T-cell (primary cell): Measurements from ENCODE around the gene GNG8. TPM values are rescaled to one million over a fixed set of nuclear protein-coding genes. Genes with fewer than 3 reads are reported as not detected.

Experiments used
- ATAC-seq, 4 experiments: fragments of 200-7000 bp in 3 of 4; fragments of 150-1000 bp in 1 of 4; cut with Tn5 transposase; replicated peaks in 1 of 4; 1 replicate in 3 of 4; 2 replicates in 1 of 4; pipeline ENCODE4 v1.10.0; 2021; ENCODE audit warnings: moderate library complexity in 3 of 4, mild to moderate bottlenecking in 2 of 4, moderate number of reproducible peaks in 1 of 4
- CTCF ChIA-PET, 2 donors: fragments of 300-600 bp; sonication (Branson Sonifier 250); formaldehyde crosslinking; loops; one replicate each; lab custom pipeline; 2022; ENCODE audit warnings: antibody characterized with exemption in 2 of 2; lab: Charles Lee
- POLR2A ChIA-PET, 2 donors: fragments of 300-600 bp; sonication (Branson Sonifier 250); formaldehyde crosslinking; loops; one replicate each; lab custom pipeline; 2022; ENCODE audit warnings: antibody characterized with exemption in 2 of 2; lab: Charles Lee
- DNase-seq, 35 experiments: peaks; one replicate each; pipeline versions ENCODE4 v3.0.0 to v3.0.0-alpha.2; 2013 to 2023
- H3K27ac ChIP-seq: one replicate; pipeline ENCODE4 v1.5.1; 2013; ENCODE audit warnings: low read length
- H3K27me3 ChIP-seq, 2 experiments: replicated peaks in 1 of 2; 1 replicate in 1 of 2; 2 replicates in 1 of 2; pipeline versions ENCODE4 v1.6.1 to v1.7.0; 2013; ENCODE audit warnings: low read length in 1 of 2, mixed read lengths in 1 of 2; ENCODE audit not compliant: control insufficient read depth in 2 of 2, insufficient read depth in 2 of 2; ENCODE audit errors: extremely low read depth in 1 of 2
- H3K36me3 ChIP-seq, 2 donors: 1 replicate in 1 of 2; 2 replicates in 1 of 2; pipeline versions ENCODE4 v1.6.1 to v1.7.0; 2013; ENCODE audit warnings: low read length in 1 of 2; ENCODE audit not compliant: control insufficient read depth in 2 of 2, insufficient read depth in 1 of 2; ENCODE audit errors: extremely low read depth in 1 of 2
- H3K4me1 ChIP-seq, 2 experiments: 1 replicate in 1 of 2; 2 replicates in 1 of 2; pipeline versions ENCODE4 v1.6.1 to v1.7.0; 2013; ENCODE audit warnings: low read length in 2 of 2, mixed read lengths in 1 of 2; ENCODE audit not compliant: insufficient read depth in 2 of 2, control insufficient read depth in 1 of 2; ENCODE audit errors: extremely low read depth in 1 of 2
- H3K4me3 ChIP-seq, 2 donors: 1 replicate in 1 of 2; 2 replicates in 1 of 2; pipeline versions ENCODE4 v1.5.1 to v1.7.0; 2013; ENCODE audit warnings: mild to moderate bottlenecking in 2 of 2, low read length in 1 of 2, moderate library complexity in 1 of 2; ENCODE audit not compliant: control insufficient read depth in 1 of 2; ENCODE audit errors: extremely low read depth in 1 of 2
- H3K9me3 ChIP-seq: 2 replicates; pipeline ENCODE4 v1.7.0; 2013
- H3K27ac Mint-ChIP-seq, 2 donors: one replicate each; pipeline ENCODE4 v1.8.0; 2020 to 2021; ENCODE audit warnings: mild to moderate bottlenecking in 2 of 2, mixed read lengths in 2 of 2
- H3K27me3 Mint-ChIP-seq, 2 donors: one replicate each; pipeline ENCODE4 v1.8.0; 2021 to 2022; ENCODE audit warnings: mixed read lengths in 2 of 2
- H3K36me3 Mint-ChIP-seq: one replicate; pipeline ENCODE4 v1.8.0; 2021; ENCODE audit warnings: mixed read lengths
- H3K4me1 Mint-ChIP-seq, 3 donors: one replicate each; pipeline ENCODE4 v1.8.0; 2020 to 2022; ENCODE audit warnings: mixed read lengths in 3 of 3, mild to moderate bottlenecking in 1 of 3
- H3K4me3 Mint-ChIP-seq, 3 donors: one replicate each; pipeline ENCODE4 v1.8.0; 2020 to 2022; ENCODE audit warnings: mild to moderate bottlenecking in 3 of 3, mixed read lengths in 3 of 3, moderate library complexity in 3 of 3
- H3K9me3 Mint-ChIP-seq, 3 donors: one replicate each; pipeline ENCODE4 v1.8.0; 2020 to 2022; ENCODE audit warnings: mixed read lengths in 3 of 3
- WGBS: methylation state at CpG from one replicate; pipeline ENCODE4 v1.1.5; 2013; ENCODE audit warnings: missing lambda C conversion rate; ENCODE audit not compliant: insufficient coverage; 5-methylcytosine and 5-hydroxymethylcytosine counted together
- total RNA-seq, 35 experiments: library from RNA in 6 of 35; stranded (reverse) in 6 of 35; fragments of 120-200 nt in 1 of 35; gene quantifications; one replicate each; pipeline versions ENCODE4 v1.2.1 to v1.2.4 and lab custom pipeline; 2013 to 2026

Gene GNG8
- total RNA-seq, 5 donors from 2014 or later (not counting 1 experiment from before 2014, with no cell fraction given), result 3.3 to 7.9 (median 3.6) TPM; not detected in 2

DNA sequence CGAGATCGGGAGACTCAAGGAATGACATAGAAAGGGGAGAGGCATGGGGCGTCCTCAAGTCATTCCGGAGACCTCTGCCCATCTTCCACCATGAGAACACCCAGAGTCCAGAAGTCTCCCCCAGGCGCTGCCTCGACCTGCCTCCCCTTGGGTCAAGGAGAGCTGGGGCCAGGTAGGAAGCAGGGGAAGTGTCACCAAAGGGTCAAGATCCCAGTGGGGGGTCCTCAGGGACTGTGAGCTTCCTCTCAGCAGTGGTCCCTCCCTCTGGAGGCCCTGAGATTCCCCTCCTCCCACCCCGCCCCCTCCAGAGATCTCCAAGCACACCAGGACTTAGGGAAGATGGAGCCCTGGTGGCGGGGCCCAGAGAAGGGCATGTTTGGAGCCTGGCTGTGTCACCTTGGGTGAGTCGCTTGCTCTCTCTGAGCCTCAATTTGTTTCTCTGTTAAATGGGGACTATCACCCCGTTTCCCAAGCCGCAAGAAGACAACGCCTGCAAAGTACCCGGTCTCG lies 24.1 kb upstream of the GNG8 start:
- H3K4me1 Mint-ChIP-seq, result peaks cover 18 to 27% (median 23%) of the 10 kb centered on the region in 3 donors
- H3K27ac Mint-ChIP-seq, result no peak overlapping the region
- ChIA-PET POLR2A (no interaction called here), CTCF (interaction anchor here in 1 of 2 donors (0.6 kb wide), 1 partner anchor 35 kb away, joined by 3 read pairs; the partner anchor contains the start of gene PTGIR)
- DNase-seq, result peak in 2 of 35 experiments; percentile 11 to 25
- H3K4me3 Mint-ChIP-seq, result peak overlapping the region; percentile 55 to 79 (median 62)
- Histone ChIP-seq H3K36me3 (no peaks in the 10 kb centered on the region), H3K4me1 (peaks cover 15 to 30% of the 10 kb centered on the region in 2 experiments), H3K9me3 (no peaks in the 10 kb centered on the region), H3K4me3 (peak overlapping the region; percentile 30 to 39), H3K27me3 (peaks cover 2 to 50% of the 10 kb centered on the region in 2 experiments), H3K27ac (no peak overlapping the region)
- H3K36me3 Mint-ChIP-seq, result no peaks in the 10 kb centered on the region
- WGBS, result 6% methylated on average over 3 of the region's 14 CpGs
- H3K9me3 Mint-ChIP-seq, result no peaks in the 10 kb centered on the region
- peaks cover 17 to 25% of the 10 kb centered on the region in 2 donors for H3K27me3 Mint-ChIP-seq
- no peak for ATAC-seq

DNA sequence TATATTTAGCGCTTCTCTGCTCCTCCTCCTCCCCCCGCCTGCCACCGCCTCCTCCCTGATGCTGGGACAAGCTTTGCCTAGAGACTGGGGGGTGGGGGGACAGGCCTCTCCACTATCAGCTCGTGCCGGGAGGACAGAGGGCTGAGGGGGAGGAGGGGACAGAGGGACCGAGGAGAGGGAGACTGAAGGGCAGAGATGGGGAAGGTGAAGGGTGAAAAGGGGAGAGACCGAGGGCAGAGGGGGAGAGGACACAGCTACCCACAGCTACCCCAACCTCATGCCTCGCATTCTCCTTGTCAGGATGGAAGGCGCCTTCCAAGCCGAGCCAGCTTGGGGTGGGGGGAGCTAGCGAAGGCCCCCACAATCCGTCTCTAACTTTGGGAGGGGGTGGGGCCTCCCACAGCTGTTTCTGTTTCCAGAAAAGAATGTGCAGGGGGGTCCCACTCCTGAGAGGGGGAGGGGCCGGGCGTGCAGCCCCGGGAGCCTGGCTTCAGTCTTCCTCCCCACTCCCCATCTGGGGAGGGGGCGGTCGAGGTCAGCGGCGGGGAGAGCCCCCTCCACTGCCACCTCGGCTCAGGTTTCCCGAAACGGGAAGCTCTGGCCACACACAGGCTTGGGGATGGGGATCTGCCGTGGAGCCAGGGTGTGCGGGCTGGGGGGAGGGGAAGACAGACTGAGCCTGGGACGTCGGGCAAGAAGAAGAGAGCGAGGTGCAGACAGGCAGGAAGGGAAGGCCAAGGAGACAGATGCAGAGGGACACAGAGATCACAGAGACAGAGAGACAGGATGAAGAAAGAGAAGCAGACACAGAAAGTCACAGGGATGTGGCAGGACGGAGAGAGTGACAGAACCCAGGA lies 23.4 kb upstream of the GNG8 start:
- H3K4me3 Mint-ChIP-seq, result peak overlapping the region; percentile 55 to 79 (median 62)
- H3K27ac Mint-ChIP-seq, result no peak overlapping the region

GRCh38 chr19:46656541-46656940 lies 20.5 kb upstream of the GNG8 start:
- H3K27me3 ChIP-seq, result peaks cover 2 to 78% of the 10 kb centered on the region in 2 experiments
- POLR2A ChIA-PET, result interaction anchor here in 1 of 2 donors (0.5 kb wide), 1 partner anchor 1642 kb away, joined by 11 read pairs; no protein-coding TSS in a partner anchor
- H3K9me3 Mint-ChIP-seq, result no peaks in the 10 kb centered on the region

More for the DNA sequence above, 23.4 kb upstream of the GNG8 start:
- H3K4me3 ChIP-seq, result peak overlapping the region in 1 of 2 donors; percentile 39
- WGBS, result 11% methylated on average over 10 of the region's 28 CpGs
- peaks cover 15 to 30% of the 10 kb centered on the region in 2 experiments for H3K4me1 ChIP-seq
- Mint-ChIP-seq H3K9me3 (no peaks in the 10 kb centered on the region), H3K4me1 (peaks cover 18 to 27% (median 23%) of the 10 kb centered on the region in 3 donors), H3K27me3 (peaks cover 17 to 29% of the 10 kb centered on the region in 2 donors), H3K36me3 (no peaks in the 10 kb centered on the region)
- ATAC-seq, result no peak
- peaks cover 2 to 56% of the 10 kb centered on the region in 2 experiments for H3K27me3 ChIP-seq
- H3K9me3 ChIP-seq, result no peaks in the 10 kb centered on the region
- peak in 1 of 35 experiments; percentile 28 for DNase-seq
- H3K27ac ChIP-seq, result no peak overlapping the region
- ChIA-PET CTCF (interaction anchor here (0.6 to 0.9 kb wide), 4 partner anchors 20 to 649 kb away, joined by 3 to 4 read pairs (median 3); partner anchors contain the start of gene PTGIR (in 1 of the 2)), POLR2A (interaction anchor here in 1 of 2 donors (0.6 kb wide), 1 partner anchor 253 kb away, joined by 3 read pairs; no protein-coding TSS in a partner anchor)
- H3K36me3 ChIP-seq, result no peaks in the 10 kb centered on the region

GRCh38 chr19:46654621-46655152 lies 18.7 kb upstream of the GNG8 start:
- H3K9me3 ChIP-seq, result no peaks in the 10 kb centered on the region
- H3K27me3 ChIP-seq, result peaks cover 5 to 79% of the 10 kb centered on the region in 2 experiments
- H3K36me3 Mint-ChIP-seq, result no peaks in the 10 kb centered on the region
- H3K4me1 ChIP-seq, result peaks cover 3 to 8% of the 10 kb centered on the region in 2 experiments
- POLR2A ChIA-PET, result no interaction called here
- no peaks in the 10 kb centered on the region for H3K36me3 ChIP-seq
- 81% methylated on average over 7 of the region's 16 CpGs for WGBS
- CTCF ChIA-PET, result no interaction called here
- peak overlapping the region in 1 of 2 donors; percentile 29 for H3K27ac Mint-ChIP-seq
- no peak overlapping the region for H3K4me3 Mint-ChIP-seq
- H3K4me1 Mint-ChIP-seq, result peaks cover 1 to 10% (median 10%) of the 10 kb centered on the region in 3 donors
- H3K27me3 Mint-ChIP-seq, result peaks cover 26 to 60% of the 10 kb centered on the region in 2 donors
- no peak for ATAC-seq
- no peak overlapping the region for H3K27ac ChIP-seq
- no peak for DNase-seq
- no peaks in the 10 kb centered on the region for H3K9me3 Mint-ChIP-seq
- no peak overlapping the region for H3K4me3 ChIP-seq

More at GRCh38 chr19:46656541-46656940, 20.5 kb upstream of the GNG8 start:
- Histone ChIP-seq H3K9me3 (no peaks in the 10 kb centered on the region), H3K4me1 (peaks cover 12 to 23% of the 10 kb centered on the region in 2 experiments), H3K4me3 (no peak overlapping the region), H3K36me3 (no peaks in the 10 kb centered on the region), H3K27ac (no peak overlapping the region)
- Mint-ChIP-seq H3K4me3 (no peak overlapping the region), H3K27me3 (peaks cover 21 to 48% of the 10 kb centered on the region in 2 donors), H3K36me3 (no peaks in the 10 kb centered on the region), H3K4me1 (peaks cover 11 to 20% (median 14%) of the 10 kb centered on the region in 3 donors), H3K27ac (no peak overlapping the region)
- ATAC-seq, result no peak
- no peak for DNase-seq
- WGBS, result 80% methylated on average over 1 of the region's 5 CpGs
- CTCF ChIA-PET, result interaction anchor here in 1 of 2 donors (0.8 to 1.1 kb wide), 3 partner anchors 12 to 184 kb away, joined by 3 to 5 read pairs (median 3); no protein-coding TSS in a partner anchor

DNA sequence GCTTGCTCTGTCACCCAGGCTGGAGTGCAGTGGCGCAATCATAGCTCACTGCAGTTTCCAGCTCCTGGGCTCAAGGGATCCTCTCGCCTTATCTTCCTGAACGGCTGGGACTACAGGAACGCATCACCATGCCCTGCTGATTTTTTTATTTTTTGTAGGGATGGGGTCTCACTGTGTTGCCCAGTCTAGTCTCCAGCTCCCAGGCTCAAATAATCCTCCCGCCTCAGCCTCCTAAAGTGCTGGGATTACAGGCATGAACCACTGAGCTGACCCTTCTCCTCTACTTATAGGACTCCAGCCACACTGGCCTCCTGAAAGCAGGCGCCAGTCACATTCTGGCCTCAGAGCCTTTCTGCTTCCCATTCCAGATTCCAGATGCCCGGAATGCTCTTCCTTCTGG lies 14.4 kb upstream of the GNG8 start:
- 90% methylated on average over 4 of the region's 7 CpGs for WGBS
- H3K27ac Mint-ChIP-seq, result peak overlapping the region in 1 of 2 donors; percentile 52
- CTCF ChIA-PET, result interaction anchor here (0.5 kb wide), 2 partner anchors 69 to 158 kb away, joined by 5 to 6 read pairs; no protein-coding TSS in a partner anchor

More for the DNA sequence above, 14.4 kb upstream of the GNG8 start:
- Histone ChIP-seq H3K4me3 (no peak overlapping the region), H3K9me3 (peaks cover 3% of the 10 kb centered on the region), H3K4me1 (peaks cover 2 to 10% of the 10 kb centered on the region in 2 experiments), H3K27ac (no peak overlapping the region), H3K27me3 (peaks cover 11 to 66% of the 10 kb centered on the region in 2 experiments), H3K36me3 (no peaks in the 10 kb centered on the region)
- no peaks in the 10 kb centered on the region for H3K9me3 Mint-ChIP-seq
- peak overlapping the region in 1 of 3 donors; percentile 56 for H3K4me3 Mint-ChIP-seq
- H3K27me3 Mint-ChIP-seq, result peaks cover 21 to 56% of the 10 kb centered on the region in 2 donors
- no peak for DNase-seq
- H3K4me1 Mint-ChIP-seq, result peaks cover 6 to 13% (median 10%) of the 10 kb centered on the region in 3 donors
- POLR2A ChIA-PET, result no interaction called here
- H3K36me3 Mint-ChIP-seq, result no peaks in the 10 kb centered on the region
- ATAC-seq, result no peak
